HG03571 (cell line): ENCODE measurements around the gene TRAPPC14.

ENCODE experiments used
- ATAC-seq: cut with Tn5 transposase; IDR thresholded peaks from one replicate; pipeline ENCODE4 v1.9.1; 2021; ENCODE audit not compliant: unreplicated experiment

TRAPPC14 gene

DNA sequence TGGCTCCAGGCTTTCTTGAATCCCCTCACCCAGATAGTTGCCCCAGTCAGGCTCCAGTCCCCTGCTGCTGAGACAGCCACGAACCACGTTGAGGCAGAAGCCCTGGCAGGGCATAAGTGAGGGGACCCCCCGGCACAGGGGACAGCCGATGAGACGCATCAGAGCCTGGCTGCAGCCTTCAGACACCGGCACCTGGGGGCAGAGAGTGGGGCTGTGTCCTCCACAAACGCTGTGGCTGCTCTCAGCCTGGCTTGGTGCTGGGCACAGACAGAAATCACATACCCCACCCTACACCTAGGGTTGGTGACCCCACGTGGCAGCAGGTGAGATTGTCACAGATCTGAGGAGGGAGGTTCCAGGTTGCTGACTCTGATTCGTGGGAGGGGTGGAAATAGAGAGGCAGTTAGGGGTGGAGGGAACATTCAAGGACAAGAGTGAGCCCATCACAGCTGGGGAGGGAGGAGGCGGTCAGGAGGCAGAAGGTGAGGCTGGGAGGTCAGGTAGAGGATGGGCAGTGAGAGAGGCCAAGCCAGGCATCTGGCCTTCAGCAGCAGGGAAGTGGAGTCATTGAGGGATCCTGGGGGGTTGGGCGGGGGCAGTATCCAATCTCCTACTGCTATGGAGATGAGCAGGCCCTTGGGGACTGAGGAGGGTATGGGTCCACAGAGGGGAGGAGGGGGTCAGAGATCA lies 15.4 kb upstream of the TRAPPC14 start:
- ATAC-seq = no peak

DNA sequence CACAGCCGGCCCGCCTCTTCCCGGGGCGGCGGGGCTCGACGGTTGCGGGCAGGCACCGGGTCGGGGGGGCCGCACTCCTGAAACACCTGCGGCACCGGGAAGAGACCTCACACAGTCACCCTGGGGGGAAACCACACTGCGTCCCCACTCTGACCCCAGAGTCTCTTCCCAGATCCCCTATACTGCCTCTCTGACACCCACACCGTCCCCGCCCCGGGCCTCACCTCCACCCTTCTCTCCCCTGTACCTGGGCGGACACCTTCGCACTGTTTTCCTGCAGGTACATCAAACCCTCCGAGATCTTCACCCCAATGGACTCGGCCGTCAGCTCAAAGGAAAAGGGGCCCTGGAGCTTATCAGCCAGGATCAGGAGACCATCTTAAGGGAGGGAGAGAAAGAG lies 13.3 kb upstream of the TRAPPC14 start:
- ATAC-seq = no peak

DNA sequence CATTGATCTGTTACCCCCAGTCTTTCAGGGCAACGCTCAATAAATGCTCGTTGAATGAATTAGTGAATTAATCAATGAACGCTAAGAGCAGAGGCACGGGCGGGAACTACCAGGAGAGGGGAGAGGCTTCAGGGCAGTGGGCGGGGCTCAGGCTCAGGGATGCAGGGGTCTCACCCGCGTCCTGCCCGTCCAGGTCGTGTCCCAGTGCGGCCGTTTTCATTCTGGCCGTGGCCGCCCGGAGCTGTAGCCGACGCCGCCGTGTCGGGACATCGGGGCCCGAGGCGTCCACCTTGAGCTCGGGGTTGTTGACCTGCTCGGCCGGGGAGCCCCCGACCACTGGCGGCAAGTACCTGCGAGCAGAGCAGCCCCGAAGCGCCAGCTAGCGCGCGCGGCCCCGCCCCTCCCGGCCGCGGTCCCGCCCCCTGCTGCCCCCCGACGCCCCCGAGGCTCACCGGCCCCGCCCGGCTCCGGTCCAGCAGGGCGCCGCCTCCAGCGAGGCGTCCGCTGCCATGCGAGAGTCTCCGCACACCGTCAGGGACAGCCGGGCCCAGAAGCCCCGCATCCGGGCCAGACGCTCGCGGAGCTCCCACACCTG lies 12.7 kb upstream of the TRAPPC14 start:
- no peak for ATAC-seq

DNA sequence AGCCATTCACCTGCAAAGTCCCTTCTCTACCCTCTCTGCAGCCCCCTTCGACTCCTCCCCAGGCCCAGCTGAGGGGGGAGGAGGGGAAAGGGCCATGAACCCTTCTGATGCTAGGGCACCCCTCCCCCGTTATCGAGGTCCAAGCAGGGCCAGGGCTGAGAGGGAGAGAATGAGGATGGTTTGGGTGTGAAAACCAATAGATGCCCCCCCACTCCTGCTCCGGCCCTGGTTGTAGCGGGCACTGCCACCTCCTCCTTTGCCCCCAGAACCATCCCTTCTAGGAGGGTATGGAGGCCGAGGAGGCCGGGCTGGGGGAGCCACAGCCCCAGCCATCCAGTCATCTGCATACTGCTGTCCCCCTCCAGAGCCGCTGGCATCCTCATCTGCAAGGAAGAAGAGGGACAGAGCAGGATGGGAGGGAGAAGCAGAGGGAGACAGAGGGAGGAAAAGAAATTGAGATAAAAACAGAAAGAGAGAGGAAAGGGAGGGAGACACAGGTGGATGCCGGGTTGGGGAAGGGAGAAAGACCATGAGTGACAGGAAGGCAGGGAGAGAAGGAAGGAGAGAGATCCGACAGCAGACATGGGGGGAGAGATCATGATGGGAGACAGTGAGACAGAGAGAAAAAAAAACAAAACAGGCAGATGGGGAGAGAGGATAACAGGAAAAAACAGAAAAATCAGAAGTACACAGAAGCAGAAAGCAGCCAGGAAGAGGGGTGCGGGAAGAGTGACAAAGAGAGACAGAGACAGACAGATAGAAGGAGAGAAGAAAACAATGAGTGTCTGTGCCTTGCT lies 11.8 kb upstream of the TRAPPC14 start:
- ATAC-seq = no peak

DNA sequence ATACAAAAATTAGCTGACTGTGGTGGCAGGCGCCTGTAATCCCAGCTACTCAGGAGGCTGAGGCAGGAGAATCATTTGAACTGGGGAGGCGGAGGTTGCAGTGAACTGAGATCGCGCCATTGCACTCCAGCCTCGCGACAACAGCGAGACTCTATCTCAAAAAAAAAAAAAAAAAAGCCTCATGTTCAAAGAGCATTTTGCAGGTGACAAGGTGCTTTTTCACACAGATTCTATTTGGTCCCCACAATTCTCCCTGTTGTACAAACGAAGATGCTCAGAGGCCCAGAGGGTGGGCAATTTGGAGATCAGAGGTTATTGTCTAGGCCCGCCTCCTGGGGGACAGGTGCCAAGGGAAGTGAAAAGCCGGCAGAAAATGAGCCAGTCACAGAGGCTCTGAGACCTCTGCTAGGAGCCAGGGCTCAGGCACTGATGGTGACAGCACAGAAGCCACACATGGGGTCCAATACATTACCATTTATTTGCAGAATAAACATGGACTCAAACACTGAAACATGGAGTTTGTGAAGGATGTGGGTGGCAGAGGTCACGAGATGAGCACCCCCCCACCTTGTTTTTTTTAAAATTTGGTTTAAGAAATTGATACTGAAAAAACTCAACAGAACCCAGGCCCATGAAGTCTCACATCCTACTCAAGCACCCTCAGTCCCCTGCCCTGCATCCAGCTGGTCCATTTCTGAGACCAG lies 10.8 kb upstream of the TRAPPC14 start:
- no peak for ATAC-seq

DNA sequence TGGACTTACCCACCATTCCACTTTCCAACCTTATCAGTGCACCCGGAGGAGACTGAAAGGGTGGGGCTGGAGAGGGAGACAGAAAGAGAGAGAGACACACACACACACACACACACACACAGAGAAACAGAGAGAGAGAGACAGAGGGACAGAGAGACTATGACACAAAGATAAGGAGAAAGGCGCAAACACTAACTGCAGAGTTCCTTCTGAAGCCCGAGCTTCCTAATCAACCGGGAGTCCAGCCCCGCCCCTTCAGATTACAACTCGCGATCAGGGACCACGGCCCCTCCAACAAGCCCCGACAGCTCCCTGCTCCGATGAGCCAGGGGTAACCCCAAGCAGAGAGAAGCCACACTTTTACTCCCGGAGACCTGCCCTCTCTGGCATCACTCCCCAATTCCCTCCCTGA lies 9.4 kb upstream of the TRAPPC14 start:
- no peak for ATAC-seq

DNA sequence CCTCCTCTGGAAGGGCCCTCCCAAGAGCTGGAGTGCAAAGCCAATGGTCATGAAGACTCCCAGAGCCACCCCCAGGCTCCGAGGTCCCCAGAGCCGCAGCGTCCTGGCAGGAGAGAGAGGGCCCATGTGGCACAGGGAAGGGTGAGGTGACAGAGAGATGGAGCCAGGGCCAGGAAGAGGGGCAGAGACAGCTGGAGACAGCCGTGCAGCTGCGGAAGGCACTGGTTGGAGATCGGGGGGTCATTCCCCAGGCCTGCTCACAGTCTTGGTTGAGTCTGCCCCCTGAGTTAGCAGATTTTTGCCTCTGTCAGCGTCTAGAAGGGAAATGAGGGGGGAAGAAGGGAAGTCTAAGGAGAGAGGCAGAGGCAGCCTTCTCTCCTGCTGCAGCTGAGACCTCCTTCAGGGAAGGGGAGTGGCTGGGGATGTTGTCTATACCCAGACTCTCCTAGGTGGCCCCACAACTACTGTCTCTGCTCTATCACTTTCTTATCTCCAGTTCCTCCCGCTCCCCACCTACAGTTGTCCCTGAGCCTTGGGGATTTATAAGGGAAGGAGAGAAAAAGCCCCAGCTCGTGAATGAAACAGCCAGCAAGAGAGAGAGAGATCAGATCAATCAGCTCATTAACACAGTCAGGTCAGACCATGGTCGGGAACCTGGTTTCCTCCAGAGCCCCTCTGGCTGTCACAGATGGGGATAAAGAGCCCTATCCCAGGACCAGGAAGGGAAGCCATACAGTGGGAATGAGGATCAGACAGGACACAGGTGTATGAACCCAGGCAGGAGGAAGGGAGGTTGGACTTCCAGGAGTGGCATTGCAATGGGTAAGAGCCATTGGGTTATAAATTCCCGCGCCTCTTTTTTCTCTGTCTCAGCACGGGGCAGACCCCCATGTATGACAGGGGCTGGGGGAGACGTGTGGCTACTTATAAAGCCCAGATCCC lies 8.7 kb upstream of the TRAPPC14 start:
- no peak for ATAC-seq

DNA sequence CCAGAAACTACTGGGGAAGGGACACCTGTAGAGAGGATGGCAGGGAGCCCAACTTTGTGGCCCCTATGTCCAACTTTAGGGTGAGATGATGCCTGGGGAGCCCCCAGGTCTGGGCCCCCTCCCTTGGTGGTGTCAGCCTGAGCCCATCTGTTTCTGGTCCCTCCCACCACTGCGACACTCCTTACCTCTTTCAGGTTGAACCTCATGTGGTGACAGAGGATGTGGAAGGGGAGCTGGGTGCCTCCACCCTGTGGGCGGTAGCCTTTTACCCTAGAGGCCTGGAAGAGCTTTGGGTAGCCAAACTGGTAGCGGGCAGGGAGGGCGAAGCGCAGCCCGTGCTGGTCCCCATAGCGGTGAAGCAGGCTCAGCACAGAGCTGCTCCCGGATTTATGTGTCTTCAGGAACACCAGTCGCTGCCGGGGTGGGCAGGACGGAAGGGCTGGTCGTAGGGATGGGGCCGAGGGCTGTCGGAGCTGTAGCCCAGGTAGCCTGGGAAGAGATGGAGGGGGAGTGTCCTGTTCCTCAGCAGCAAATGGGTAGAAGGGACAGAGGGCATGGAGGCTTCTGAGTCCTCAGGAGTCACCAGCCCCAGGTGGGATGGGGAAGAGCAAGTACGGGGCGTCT lies 7.9 kb upstream of the TRAPPC14 start:
- no peak for ATAC-seq

DNA sequence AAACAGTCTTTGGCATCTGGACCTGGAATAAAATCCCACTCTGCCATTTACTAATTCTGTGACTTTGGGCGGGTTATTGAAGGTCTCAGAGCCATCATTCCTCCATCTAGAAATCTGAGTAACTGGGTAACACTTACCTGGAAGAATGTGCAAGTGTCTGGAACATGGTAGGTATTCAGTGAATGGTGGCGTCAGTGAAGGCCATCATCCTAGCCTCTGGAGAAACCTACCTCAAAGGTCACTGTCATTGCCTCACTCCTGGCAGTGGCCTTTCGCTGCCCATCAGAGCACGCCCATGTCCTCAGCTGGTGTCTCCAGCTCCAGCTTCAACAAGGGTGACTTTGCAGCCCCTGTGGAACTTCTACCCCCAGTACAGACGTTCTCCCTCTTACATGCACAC lies 5.3 kb upstream of the TRAPPC14 start:
- ATAC-seq = no peak

DNA sequence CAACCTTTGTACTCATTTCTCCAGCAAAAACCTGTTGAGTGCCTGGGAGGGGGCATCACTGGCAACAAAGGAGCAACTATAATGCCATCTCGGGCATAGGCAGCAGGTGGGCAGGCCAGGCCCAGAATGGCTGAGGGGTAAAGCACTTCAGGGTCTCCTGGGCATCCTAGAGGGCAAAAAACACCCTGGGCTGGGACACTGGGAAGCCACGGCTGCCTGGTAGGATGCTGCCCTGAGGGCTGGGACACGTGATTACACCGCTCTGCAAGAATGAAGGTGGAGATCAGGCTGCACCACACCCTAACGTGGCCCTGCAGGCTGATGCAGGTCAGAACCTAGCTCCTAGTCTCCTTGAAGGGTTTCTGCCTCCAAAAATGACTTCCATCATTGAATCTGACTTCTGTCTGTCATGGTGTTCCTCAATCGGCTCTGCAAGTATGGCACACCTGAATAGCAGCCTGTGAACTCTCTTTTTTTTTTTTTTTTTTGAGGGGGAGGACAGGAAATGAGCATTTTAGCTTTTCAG lies 4.5 kb upstream of the TRAPPC14 start:
- ATAC-seq = no peak

DNA sequence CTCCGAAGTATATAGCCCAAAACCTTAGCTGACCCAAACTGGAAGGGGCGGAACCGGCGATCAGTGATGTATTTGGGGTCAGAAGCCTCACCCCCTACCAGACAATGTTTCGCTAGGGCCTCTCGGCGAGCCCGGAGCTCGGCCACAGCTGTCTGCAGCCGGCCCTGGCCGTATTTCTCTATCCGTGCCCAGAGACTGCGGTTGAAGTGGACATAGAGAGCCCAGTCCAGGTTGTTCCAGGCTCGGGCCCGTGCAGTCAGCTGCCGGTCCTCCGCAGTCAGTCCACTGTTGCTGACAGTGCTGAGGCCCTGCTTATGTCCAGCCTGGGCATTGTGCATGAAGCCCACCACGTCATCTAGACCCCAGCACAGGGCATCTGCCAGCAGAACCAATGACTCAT lies 1.5 kb upstream of the TRAPPC14 start:
- ATAC-seq = no peak

DNA sequence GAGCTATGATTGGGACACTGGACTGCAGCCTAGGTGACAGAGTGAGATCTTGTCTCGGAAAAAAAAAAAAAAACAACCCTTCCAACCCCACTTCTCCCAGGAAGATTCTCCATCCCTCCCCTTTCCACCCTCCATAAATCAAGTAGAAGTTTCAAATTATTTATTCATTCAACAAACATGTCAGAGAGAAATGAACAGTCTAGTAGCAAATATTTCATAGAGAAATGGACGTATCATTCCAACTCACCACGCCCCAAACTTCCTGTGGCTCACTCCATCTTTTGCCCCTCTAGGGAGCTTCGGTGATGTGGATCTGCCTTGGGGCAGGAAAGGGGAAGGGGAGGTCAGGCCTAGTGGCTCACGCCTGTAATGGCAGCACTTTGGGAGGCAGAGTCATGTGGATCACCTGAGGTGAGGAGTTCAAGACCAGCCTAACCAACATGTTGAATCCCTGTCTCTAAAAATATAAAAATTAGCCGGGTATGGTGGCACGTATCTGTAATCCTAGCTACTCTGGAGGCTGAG lies 638 bp upstream of the TRAPPC14 start:
- ATAC-seq = no peak

DNA sequence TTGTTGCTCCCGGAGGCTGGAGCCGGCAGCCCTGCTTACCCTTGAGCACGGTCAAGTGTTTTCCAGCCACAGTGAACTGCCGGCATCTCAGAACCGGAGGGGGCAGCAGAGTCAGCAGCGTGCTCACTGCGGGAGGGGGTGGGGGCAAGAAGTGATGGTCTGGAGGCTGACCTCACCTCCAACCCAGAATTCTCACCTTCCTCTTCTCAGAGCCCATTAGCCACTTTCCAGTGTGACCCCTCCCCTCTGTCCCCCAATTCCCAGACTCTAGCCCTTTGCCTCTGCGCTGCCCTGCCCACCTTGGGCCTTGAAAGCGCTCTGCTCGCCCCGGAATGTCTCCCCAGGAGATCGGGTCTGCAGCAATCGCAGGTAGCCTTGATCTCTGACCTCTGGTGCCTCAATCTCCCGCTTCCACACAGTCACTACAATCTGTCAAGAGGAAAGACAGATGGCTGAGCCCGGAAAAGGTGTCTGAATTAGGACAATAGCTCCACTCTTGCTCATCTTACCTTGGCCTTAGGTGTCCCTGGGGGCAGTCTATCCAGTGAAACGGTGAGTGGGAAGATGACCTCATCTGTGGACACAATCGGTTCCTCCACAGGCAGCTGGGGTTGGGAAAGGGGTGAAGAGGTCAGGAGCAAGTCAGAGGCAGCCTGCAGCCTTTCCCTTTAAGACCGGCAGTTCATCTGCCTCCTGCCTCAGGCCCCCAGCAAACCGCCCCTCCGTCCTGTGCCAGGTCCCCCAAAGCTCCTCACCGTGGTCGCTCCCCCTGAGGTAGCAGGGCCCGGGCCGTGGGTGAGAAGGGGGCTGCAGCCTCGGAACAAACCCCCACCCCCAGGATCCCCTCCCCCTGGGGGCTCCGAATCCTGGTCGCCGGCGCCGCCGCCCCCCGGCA lies 942 bp downstream of the TRAPPC14 start:
- no peak for ATAC-seq

DNA sequence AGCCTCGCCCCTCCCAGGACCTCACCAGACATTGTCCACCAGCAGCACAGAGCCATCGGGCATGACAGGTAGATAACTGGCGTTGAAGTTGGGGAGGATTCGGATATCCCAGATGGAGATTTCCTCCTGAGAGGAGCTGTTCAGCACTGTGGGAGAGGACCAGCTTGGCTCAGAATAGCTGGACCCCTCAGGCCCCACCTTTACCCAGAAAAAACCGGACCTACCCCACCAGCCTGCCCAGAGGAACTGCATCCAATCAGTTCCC lies 1.5 kb downstream of the TRAPPC14 start:
- no peak for ATAC-seq

DNA sequence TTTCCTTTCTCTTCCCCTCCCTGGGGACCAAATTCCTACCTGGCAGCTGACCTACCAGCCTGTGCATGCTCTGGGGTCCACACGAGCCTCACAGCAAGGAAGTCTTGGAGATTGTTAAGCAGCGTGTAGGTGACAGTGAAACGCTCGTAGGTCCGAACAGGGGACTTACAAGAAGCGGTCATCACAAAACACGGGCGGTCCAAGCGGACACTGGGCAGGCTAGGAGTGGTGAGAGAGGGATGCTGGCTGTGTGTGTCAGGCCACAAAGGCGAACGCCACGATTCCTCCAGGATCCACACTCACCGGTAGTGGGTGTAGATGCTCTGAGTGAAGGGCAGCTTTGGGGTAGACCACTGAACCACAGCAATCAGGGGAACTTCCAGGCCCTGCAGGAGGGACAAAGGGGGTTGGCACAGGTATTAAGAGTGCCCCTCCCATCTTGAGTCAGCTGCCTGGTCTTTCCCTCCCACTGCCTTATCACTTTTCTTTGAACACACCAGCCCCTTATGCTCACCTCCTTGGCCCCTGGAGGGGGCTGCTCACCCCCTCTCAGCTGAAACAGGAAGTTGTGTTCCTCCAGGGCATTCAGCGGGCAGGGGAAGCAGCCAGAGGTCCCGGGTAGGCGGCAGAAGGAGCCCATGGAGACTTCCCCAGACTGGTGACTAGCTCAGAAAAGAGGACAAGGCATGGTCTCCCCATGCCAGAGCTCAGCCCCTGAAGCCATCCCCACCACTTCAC lies 2.0 kb downstream of the TRAPPC14 start:
- ATAC-seq = no peak

DNA sequence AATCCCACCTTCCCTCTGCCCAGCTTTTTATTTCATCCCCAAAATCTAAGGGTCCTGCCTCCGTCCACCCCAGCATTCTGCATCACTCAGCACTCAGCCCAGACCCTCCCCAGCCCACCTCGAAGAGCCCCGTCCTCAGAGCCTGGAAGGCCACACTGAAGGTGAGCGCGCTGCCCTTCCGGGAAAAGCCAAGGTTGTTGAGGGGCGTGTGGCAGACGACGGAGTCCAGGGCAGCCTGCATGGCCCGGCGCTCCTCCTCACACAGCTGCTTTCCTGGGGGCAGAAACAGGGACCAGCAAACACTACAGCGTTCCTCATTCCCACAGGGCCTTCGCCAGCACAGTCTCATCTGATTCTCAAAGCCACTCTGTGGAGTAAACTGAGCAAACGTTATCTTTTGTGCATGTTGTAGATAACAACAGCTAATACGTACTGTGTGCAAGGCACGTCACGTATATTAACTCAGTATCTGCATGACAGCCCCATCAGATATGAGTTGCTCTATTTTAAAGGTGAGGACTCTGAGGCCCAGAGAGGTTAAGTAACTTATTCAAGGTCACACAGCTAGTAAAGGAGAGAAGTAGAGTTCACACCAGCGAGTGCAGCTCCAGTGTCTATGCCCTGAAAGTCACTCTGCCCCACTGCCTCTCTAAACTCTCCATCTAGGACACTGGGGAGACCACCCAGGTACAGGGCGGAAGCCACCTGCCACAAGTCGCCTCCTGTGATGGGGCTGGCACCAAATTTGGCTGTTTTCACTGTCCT lies 2.8 kb downstream of the TRAPPC14 start:
- no peak for ATAC-seq
